SK-N-SH treated with all-trans-retinoic acid at 6 μM for 48 hours (cell line): Measurements from ENCODE around the gene TMEM132A.
"Not testable (repeated sequence)": the region's sequence is repeated elsewhere in the genome, so short reads cannot be mapped to it uniquely, and the experiment has no call there.

Experiments used
- ATAC-seq: fragments of 200-7000 bp; cut with Tn5 transposase; 3 replicates; pipeline ENCODE4 v1.9.1; 2020; ENCODE audit warnings: mild to moderate bottlenecking, moderate library complexity
- ARNTL ChIP-seq: fragments of 450-650 bp; formaldehyde crosslinking; IDR thresholded peaks from 2 replicates; pipeline ENCODE4 v1.5.0; 2020; ENCODE audit warnings: low read depth, mild to moderate bottlenecking, moderate library complexity, borderline replicate concordance
- CSDC2 ChIP-seq: fragments of 250-450 bp; sonication (Bioruptor Pico); IDR thresholded peaks from 2 replicates; pipeline ENCODE4 v1.5.0; 2020; ENCODE audit warnings: mild to moderate bottlenecking, moderate library complexity
- ESRRG ChIP-seq: fragments of 250-450 bp; sonication (Bioruptor Pico); IDR thresholded peaks from 2 replicates; pipeline ENCODE4 v1.6.1; 2021; ENCODE audit warnings: mild to moderate bottlenecking
- GLIS3 ChIP-seq: fragments of 250-450 bp; sonication (Bioruptor Pico); IDR thresholded peaks from 2 replicates; pipeline ENCODE4 v1.5.0; 2020; ENCODE audit warnings: mild to moderate bottlenecking, moderate library complexity
- OSR1 ChIP-seq: fragments of 250-450 bp; sonication (Bioruptor Pico); IDR thresholded peaks from 2 replicates; pipeline ENCODE4 v1.8.0; 2022; ENCODE audit warnings: moderate library complexity, mild to moderate bottlenecking, inconsistent platforms
- RARB ChIP-seq: fragments of 250-450 bp; sonication (Bioruptor Pico); IDR thresholded peaks from 2 replicates; pipeline ENCODE4 v1.8.0; 2021; ENCODE audit warnings: mild to moderate bottlenecking, moderate library complexity
- SNAI2 ChIP-seq: fragments of 250-450 bp; sonication (Bioruptor Pico); IDR thresholded peaks from 2 replicates; pipeline ENCODE4 v1.5.0; 2020; ENCODE audit warnings: mild to moderate bottlenecking, moderate library complexity
- TCF4 ChIP-seq: fragments of 250-450 bp; sonication (Bioruptor Pico); IDR thresholded peaks from 2 replicates; pipeline ENCODE4 v1.8.0; 2021; ENCODE audit warnings: mild to moderate bottlenecking, moderate library complexity, borderline replicate concordance
- TOX ChIP-seq: fragments of 250-450 bp; sonication (Bioruptor Pico); IDR thresholded peaks from 2 replicates; pipeline ENCODE4 v1.8.0; 2021; ENCODE audit warnings: mild to moderate bottlenecking, moderate library complexity, borderline replicate concordance
- ZC3H10 ChIP-seq: fragments of 250-450 bp; sonication (Bioruptor Pico); IDR thresholded peaks from 2 replicates; pipeline ENCODE4 v1.5.1; 2021; ENCODE audit warnings: mild to moderate bottlenecking, moderate library complexity
- ZFP3 ChIP-seq: fragments of 250-450 bp; sonication (Bioruptor Pico); IDR thresholded peaks from 2 replicates; pipeline ENCODE4 v1.5.0; 2020; ENCODE audit warnings: mild to moderate bottlenecking, moderate library complexity
- ZFP30 ChIP-seq: fragments of 450-650 bp; formaldehyde crosslinking; IDR thresholded peaks from 2 replicates; pipeline ENCODE4 v1.5.0; 2022; ENCODE audit warnings: mild to moderate bottlenecking, moderate library complexity
- ZNF565 ChIP-seq: fragments of 450-650 bp; formaldehyde crosslinking; conservative IDR thresholded peaks from 2 replicates; pipeline ENCODE4 v1.5.0; 2020; ENCODE audit warnings: low read depth, mild to moderate bottlenecking, moderate library complexity
- ZNF70 ChIP-seq: fragments of 450-650 bp; formaldehyde crosslinking; IDR thresholded peaks from 2 replicates; pipeline ENCODE4 v1.5.0; 2020; ENCODE audit warnings: mild to moderate bottlenecking, moderate library complexity
- ZNF8 ChIP-seq: fragments of 450-650 bp; formaldehyde crosslinking; IDR thresholded peaks from 2 replicates; pipeline ENCODE4 v1.5.0; 2020; ENCODE audit warnings: mild to moderate bottlenecking, moderate library complexity
- TF ChIP-seq, protein P1 (sequence below): fragments of 250-450 bp; sonication (Bioruptor Pico); IDR thresholded peaks from 2 replicates; pipeline ENCODE4 v1.5.1; 2021; ENCODE audit warnings: mild to moderate bottlenecking, moderate library complexity
- TF ChIP-seq, protein P2 (sequence below): fragments of 250-450 bp; sonication (Bioruptor Pico); IDR thresholded peaks from 2 replicates; pipeline ENCODE4 v1.5.0; 2020; ENCODE audit warnings: mild to moderate bottlenecking, moderate library complexity
- TF ChIP-seq, protein P3 (sequence below): fragments of 250-450 bp; sonication (Bioruptor Pico); IDR thresholded peaks from 2 replicates; pipeline ENCODE4 v1.5.1; 2020; ENCODE audit warnings: low read depth, mild to moderate bottlenecking, moderate library complexity
- TF ChIP-seq, protein P4 (sequence below): fragments of 250-450 bp; sonication (Bioruptor Pico); IDR thresholded peaks from 2 replicates; pipeline ENCODE4 v1.8.0; 2021; ENCODE audit warnings: low read depth, mild to moderate bottlenecking, moderate library complexity, borderline replicate concordance

TMEM132A gene

DNA sequence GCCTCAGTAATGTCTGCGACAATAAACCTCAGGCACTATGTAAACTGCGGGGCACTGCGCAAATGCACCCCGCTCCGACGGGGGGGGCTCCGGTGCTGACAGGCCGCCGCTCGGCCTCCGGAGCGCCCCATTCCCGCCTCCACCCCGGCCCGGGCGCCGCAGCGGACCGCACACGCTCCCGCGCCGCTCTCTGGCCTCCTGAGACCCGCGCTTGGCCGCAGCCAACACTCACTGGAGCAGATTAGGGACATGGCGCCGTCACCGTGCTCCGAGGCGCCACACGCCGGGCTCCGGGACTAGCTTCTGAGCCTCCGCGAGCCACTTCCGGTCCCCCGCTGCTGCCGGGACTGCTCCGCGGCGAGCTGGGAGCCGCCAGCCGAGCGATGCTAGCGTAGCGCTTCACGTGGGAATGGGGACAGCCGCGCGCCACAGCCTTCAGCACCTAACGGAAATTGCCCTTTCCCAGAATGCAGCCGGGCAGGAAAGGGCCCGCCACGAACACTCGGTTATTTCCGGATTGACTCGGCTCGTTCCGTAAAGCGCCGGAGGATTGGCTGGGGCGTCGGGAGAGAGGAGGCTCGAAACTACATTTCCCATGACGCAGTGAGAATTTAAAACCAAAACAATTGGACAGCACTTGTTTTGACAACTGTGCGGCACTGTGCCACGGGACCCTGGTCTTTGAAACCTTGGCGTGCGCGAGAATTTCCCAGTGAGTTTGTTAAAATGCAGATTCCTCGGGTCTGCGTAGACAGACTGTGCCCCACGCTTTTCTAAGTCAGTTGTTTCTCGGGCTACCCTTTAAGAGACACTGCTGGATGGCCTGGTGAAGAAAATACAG is 17.9 kb upstream of the TMEM132A start, which contains the start of gene PRPF19:
Gene PRPF19, minus strand, starts transcription at position 454 of the 841 bp plus-strand sequence. Its CDS starts 203 bp downstream, at position 251.
- TF ChIP-seq, protein P1, sequence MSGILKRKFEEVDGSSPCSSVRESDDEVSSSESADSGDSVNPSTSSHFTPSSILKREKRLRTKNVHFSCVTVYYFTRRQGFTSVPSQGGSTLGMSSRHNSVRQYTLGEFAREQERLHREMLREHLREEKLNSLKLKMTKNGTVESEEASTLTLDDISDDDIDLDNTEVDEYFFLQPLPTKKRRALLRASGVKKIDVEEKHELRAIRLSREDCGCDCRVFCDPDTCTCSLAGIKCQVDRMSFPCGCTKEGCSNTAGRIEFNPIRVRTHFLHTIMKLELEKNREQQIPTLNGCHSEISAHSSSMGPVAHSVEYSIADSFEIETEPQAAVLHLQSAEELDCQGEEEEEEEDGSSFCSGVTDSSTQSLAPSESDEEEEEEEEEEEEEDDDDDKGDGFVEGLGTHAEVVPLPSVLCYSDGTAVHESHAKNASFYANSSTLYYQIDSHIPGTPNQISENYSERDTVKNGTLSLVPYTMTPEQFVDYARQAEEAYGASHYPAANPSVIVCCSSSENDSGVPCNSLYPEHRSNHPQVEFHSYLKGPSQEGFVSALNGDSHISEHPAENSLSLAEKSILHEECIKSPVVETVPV, result no peak
- 0 out of 2 replicates have a peak, but pooled peaks have one; percentile 14 for TF ChIP-seq GLIS3 (CRISPR knock-in tag)
- TF ChIP-seq, all 23 proteins: peak for 1
- peak; percentile 98 for ATAC-seq

DNA sequence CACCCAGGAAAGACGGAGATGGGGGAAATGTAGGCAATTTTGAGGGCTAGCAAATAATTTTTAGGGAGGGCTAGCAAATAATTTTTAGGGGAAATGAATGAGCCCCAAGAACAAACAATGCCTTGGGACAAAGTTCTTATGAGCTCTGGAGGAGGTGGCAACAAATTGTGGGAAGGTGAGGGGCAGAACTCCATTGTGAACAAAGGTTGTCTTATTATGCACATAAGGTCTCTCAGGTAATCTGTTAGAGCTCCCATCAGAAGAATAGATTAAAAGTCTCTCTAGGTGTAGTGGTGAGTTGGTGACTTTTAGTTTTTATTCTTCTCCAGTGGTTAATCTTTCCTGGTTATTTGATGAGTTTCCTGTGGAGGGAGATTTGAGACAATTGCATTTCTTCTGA is 15.5 kb upstream of the TMEM132A start:
- no peak for TF ChIP-seq TCF4
- TF ChIP-seq, protein P2, sequence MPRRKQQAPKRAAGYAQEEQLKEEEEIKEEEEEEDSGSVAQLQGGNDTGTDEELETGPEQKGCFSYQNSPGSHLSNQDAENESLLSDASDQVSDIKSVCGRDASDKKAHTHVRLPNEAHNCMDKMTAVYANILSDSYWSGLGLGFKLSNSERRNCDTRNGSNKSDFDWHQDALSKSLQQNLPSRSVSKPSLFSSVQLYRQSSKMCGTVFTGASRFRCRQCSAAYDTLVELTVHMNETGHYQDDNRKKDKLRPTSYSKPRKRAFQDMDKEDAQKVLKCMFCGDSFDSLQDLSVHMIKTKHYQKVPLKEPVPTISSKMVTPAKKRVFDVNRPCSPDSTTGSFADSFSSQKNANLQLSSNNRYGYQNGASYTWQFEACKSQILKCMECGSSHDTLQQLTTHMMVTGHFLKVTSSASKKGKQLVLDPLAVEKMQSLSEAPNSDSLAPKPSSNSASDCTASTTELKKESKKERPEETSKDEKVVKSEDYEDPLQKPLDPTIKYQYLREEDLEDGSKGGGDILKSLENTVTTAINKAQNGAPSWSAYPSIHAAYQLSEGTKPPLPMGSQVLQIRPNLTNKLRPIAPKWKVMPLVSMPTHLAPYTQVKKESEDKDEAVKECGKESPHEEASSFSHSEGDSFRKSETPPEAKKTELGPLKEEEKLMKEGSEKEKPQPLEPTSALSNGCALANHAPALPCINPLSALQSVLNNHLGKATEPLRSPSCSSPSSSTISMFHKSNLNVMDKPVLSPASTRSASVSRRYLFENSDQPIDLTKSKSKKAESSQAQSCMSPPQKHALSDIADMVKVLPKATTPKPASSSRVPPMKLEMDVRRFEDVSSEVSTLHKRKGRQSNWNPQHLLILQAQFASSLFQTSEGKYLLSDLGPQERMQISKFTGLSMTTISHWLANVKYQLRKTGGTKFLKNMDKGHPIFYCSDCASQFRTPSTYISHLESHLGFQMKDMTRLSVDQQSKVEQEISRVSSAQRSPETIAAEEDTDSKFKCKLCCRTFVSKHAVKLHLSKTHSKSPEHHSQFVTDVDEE (CRISPR knock-in tag), result no peak
- TF ChIP-seq ZFP30 (CRISPR knock-in tag), result no peak
- TF ChIP-seq ZNF565 (CRISPR knock-in tag), result no peak
- TF ChIP-seq TOX (CRISPR knock-in tag), result no peak
- no peak for TF ChIP-seq RARB (CRISPR knock-in tag)
- TF ChIP-seq ZFP3 (CRISPR knock-in tag), result no peak
- TF ChIP-seq, protein P1, result no peak
- TF ChIP-seq OSR1, result no peak
- TF ChIP-seq, protein P3, sequence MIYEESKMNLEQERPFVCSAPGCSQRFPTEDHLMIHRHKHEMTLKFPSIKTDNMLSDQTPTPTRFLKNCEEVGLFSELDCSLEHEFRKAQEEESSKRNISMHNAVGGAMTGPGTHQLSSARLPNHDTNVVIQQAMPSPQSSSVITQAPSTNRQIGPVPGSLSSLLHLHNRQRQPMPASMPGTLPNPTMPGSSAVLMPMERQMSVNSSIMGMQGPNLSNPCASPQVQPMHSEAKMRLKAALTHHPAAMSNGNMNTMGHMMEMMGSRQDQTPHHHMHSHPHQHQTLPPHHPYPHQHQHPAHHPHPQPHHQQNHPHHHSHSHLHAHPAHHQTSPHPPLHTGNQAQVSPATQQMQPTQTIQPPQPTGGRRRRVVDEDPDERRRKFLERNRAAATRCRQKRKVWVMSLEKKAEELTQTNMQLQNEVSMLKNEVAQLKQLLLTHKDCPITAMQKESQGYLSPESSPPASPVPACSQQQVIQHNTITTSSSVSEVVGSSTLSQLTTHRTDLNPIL, result no peak
- no peak for TF ChIP-seq ESRRG (CRISPR knock-in tag)
- TF ChIP-seq SNAI2 (CRISPR knock-in tag), result no peak
- no peak for TF ChIP-seq ZNF70 (CRISPR knock-in tag)
- no peak for TF ChIP-seq ARNTL (CRISPR knock-in tag)
- TF ChIP-seq, protein P4, sequence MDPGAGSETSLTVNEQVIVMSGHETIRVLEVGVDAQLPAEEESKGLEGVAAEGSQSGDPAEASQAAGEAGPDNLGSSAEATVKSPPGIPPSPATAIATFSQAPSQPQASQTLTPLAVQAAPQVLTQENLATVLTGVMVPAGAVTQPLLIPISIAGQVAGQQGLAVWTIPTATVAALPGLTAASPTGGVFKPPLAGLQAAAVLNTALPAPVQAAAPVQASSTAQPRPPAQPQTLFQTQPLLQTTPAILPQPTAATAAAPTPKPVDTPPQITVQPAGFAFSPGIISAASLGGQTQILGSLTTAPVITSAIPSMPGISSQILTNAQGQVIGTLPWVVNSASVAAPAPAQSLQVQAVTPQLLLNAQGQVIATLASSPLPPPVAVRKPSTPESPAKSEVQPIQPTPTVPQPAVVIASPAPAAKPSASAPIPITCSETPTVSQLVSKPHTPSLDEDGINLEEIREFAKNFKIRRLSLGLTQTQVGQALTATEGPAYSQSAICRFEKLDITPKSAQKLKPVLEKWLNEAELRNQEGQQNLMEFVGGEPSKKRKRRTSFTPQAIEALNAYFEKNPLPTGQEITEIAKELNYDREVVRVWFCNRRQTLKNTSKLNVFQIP (CRISPR knock-in tag), result no peak
- TF ChIP-seq ZC3H10 (CRISPR knock-in tag), result no peak
- ATAC-seq, result no peak

DNA sequence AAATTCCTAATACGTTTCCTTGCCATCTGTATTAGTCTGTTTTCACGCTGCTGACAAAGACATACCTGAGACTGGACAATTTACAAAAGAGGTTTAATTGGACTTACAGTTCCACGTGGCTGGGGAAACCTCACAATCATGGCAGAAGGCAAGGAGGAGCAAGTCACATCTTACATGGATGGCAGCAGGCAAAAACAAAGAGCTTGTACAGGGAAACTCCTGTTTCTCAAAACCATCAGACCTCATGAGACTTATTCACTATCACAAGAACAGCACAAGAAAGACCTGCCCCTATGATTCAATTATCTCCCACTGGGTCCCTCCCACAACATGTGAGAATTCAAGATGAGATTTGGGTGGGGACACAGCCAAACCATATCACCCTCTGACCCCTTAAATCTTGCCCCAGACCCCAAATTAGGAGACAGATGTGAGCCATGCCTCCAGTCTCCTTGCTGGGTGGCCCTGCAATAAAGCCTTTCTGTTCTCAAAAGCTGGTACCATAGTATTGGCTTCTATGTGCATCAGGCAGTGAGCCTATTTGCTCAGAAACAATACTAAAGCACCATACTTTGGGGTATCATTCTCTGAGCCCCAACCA is 14.5 kb upstream of the TMEM132A start:
- ATAC-seq, result not testable (repeated sequence)

DNA sequence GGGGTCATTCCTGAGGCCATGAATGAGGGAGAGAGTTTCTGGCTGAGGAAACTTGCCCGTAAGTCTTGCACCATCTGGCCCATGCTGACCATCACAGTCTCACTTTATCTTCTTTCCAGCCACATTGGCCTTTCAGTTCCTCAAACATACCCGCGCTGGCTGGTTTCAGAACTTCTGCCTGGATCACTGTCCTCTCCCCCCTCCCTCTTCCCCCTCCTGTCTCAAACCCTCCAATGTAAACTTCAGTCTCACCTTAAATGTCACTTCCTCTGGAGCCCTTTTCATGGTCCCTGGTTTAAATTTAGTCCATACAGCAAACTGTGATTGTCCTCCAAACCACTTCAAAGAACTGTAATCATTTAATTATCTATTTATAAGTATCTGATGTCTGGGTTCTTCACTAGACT is 14.0 kb upstream of the TMEM132A start:
- TF ChIP-seq ZFP3 (CRISPR knock-in tag), result no peak
- no peak for TF ChIP-seq OSR1
- TF ChIP-seq, protein P3, result no peak
- TF ChIP-seq CSDC2, result no peak
- no peak for TF ChIP-seq ZNF8 (CRISPR knock-in tag)
- TF ChIP-seq ZNF565 (CRISPR knock-in tag), result no peak
- TF ChIP-seq RARB (CRISPR knock-in tag), result no peak
- ATAC-seq, result no peak
